Cardiac fibroblast (primary cell): ENCODE data around the gene MACROD2.

Experiments
- DNase-seq, 2 donors: peaks; one replicate each; pipeline versions ENCODE4 v3.0.0 to v3.0.0-alpha.2; 2010; ENCODE audit warnings: low read depth in 2 of 2
- H3K4me3 ChIP-seq, 2 donors: replicated peaks in 1 of 2; 1 replicate in 1 of 2; 2 replicates in 1 of 2; pipeline ENCODE4 v1.5.1; 2011; ENCODE audit warnings: low read depth in 2 of 2, low read length in 2 of 2, mild to moderate bottlenecking in 2 of 2, moderate library complexity in 1 of 2
- TF ChIP-seq, protein P1 (sequence below): IDR thresholded peaks from one replicate; pipeline ENCODE4 v1.5.1; 2011; ENCODE audit warnings: low read depth, mild to moderate bottlenecking, low read length, inconsistent platforms

MACROD2 gene

DNA sequence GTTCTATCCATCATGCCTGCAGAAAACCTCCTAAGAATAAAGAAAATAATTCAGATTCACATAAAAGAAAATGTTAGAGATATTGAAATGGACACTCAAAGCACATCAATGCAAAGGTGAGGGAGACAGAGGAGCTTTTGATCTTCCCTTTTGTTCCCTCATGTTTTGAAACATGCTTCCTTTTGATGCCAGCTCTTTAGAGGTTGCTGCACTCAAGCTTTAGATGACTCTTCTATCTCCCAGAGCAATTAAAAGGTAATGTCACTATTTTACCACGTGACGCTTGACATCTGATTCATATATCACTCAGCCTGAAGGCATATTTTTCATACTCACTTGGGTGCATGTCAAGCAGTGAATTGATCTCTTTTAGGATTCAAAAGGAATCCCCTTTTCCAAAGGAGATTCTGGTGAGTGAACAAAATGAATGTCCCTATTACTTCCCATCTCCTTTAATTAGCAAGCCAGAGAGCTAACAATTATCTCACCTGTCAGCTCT is 1551.3 kb downstream of the MACROD2 start:
- TF ChIP-seq, protein P1, sequence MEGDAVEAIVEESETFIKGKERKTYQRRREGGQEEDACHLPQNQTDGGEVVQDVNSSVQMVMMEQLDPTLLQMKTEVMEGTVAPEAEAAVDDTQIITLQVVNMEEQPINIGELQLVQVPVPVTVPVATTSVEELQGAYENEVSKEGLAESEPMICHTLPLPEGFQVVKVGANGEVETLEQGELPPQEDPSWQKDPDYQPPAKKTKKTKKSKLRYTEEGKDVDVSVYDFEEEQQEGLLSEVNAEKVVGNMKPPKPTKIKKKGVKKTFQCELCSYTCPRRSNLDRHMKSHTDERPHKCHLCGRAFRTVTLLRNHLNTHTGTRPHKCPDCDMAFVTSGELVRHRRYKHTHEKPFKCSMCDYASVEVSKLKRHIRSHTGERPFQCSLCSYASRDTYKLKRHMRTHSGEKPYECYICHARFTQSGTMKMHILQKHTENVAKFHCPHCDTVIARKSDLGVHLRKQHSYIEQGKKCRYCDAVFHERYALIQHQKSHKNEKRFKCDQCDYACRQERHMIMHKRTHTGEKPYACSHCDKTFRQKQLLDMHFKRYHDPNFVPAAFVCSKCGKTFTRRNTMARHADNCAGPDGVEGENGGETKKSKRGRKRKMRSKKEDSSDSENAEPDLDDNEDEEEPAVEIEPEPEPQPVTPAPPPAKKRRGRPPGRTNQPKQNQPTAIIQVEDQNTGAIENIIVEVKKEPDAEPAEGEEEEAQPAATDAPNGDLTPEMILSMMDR = no peak
- no peak for DNase-seq
- H3K4me3 ChIP-seq = no peak overlapping the region

DNA sequence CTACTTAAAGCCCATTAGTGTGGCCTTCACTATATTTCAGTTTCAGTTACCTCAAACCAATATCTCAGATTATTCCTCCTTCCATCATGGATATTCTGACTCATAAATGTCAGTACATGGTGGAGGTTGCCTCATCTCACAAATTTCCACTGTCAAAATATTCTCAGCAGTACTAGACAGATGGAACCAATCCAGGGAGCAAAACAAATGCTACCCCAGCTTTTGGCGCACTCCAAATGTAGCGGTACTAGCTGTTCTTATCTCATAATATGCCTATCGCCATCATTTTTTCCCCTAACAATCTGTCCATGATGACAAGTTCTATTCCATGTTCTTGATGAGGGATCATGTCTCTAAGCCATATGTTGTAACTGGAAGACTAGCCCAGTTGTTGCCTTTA is 1551.8 kb downstream of the MACROD2 start:
- no peak overlapping the region for H3K4me3 ChIP-seq
- TF ChIP-seq, protein P1 = no peak
- no peak for DNase-seq

DNA sequence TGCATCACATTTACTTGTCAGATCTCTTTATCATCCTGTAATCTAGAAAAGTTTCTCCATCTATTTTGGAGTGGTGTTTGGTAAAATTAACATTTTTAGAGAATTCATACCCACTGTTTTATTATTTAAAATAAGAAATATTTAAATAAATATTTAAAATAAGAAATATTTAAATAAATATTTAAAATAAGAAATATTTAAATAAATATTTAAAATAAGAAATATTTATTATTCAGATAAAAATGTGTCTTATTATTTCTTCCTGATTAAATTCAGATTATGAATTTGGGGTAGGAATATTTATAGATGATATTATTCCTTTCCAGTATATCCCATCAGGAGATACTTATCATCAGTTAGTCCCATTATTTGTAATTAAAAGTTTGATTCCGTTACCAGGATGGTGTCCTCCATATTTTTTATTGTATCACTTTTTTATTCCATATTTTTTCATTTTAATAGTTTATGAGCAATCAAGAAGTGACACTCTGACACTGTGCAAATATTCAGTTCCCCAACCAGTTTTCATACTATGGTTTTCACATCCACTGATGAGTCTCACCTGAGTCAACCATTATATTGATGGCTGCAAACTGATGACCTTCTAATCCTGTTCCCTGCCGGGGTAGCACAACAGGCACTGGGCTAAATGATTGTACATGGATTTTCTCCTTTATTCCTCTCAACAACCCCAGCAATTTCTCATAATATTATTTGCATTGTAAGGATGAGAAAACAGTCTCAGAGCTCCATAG is 1555.0 kb downstream of the MACROD2 start:
- no peak for DNase-seq
- H3K4me3 ChIP-seq = no peak overlapping the region
- TF ChIP-seq, protein P1 = no peak

DNA sequence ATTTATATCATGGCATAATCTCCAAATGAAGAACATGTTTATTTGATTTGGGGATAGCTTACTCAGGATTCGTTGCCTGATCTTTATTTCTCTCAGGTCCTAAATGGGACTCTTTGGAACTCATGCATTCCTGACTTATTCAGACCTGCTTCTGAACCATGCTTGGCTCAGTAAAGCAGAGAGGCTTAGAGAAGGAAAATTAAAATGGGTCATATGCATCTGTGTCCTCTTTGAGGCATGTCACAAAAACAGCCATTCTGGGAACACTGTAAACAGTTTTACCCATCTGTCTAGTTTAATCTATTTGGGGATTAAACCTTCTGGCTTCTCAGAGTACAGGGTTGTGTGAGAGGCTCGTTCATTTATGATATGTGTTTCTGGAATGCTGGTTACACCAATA is 1560.6 kb downstream of the MACROD2 start:
- TF ChIP-seq, protein P1 = no peak
- H3K4me3 ChIP-seq = no peak overlapping the region
- DNase-seq = no peak

DNA sequence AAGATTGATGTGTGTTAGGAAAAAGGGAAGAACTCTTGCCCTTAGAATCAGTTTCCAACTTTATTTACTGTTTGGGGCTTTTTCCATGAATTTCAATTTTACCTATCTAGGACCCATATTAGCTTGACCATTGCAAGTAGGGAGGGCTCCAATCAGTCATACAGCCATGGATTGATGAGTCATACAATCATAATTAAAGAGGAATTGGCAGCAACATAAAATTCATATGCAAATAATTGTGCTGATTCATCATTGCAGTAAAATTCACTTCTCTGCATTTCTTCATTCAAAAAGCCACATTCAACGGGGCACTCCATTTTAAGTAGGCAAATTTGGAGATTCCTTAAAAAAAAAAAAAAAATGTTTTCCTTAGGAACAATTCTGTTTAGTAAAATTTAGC is 1561.6 kb downstream of the MACROD2 start:
- DNase-seq = no peak
- H3K4me3 ChIP-seq = no peak overlapping the region
- TF ChIP-seq, protein P1 = no peak

DNA sequence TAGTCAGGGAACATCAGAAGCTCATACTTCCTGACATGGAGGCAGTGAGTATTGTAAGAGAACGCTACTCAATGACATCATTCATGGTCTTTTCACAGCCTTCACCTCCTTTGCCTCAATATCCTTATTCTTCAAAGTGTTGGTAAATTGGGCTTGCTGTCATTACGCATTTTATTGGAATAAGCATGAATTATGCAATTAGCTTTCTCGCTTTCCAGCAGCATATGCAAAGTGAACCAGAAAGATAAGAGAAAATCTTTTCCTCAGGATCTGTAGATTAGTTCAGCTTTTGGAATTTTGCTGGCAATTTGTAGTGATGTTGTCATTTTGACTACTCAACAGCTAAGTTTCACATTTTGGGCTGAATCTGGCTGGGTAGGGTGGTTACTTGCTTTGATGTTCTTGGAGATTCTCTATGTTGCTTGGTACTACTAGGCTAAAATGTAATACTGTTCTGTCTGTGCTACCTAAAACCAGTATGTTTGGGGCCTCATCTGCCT is 1565.8 kb downstream of the MACROD2 start:
- TF ChIP-seq, protein P1 = no peak
- no peak overlapping the region for H3K4me3 ChIP-seq
- DNase-seq = no peak
